NCI-H1092 treated with DMSO at 0.1 percent for 48 hours (cell line): ENCODE measurements around the gene FXYD5.

Experiments used
- DNase-seq: peaks from one replicate; lab custom pipeline; 2025; lab: John Stamatoyannopoulos, UW

The FXYD5 gene

GRCh38 chr19:35154525-35155406, at the start of gene FXYD5:
FXYD5 (plus strand) TSS chr19:35154735; CDS start chr19:35155551, 816 bp downstream.
- DNase-seq: no peak

DNA sequence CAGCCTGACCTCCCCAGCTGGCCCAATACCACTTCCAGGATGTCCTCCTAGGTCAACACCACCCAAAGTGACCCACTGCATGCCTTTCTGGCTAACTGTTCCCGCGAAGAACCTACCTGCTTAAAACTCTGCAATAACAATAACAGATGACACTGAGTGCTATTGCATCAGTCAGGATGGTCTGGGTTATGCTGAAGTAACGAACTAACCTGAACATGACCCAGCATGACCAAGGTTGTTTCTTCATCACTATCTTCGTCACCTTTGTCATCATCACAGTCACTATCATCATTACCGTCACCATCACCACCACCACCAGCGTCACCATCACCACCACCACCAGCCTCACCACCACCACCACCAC, 49.5 kb upstream of the FXYD5 start:
- DNase-seq: no peak

- DNase-seq: no peak
These were observed 48.9 kb upstream of the FXYD5 start for GRCh38 chr19:35105411-35106290.

GRCh38 chr19:35106291-35106583, 48.3 kb upstream of the FXYD5 start:
- DNase-seq: no peak

- DNase-seq: no peak
These were observed 47.5 kb upstream of the FXYD5 start for GRCh38 chr19:35106898-35107541.

DNA sequence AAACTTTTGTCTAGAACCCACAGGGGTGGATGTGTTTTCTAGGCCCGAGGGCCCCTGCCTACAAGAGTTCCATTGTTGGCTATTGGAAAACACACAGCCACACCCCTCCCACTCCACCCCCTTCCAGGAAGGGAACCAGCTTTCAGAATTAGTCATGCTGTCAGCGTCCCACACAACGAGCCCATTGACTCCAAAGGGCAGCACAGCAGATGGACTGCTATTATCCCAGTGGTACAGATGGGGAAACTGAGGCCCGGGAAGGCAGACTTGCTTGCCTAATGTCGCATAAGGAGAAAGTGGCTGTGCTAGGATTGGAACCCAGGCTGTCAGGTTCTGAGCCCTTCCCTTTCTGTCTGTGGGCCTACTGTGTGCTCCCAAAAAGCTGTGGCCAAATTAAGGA, 47.0 kb upstream of the FXYD5 start:
- DNase-seq: no peak

- no peak for DNase-seq
These were observed 45.8 kb upstream of the FXYD5 start for GRCh38 chr19:35108730-35109129.

GRCh38 chr19:35109395-35110112, 45.0 kb upstream of the FXYD5 start:
- DNase-seq: no peak

DNA sequence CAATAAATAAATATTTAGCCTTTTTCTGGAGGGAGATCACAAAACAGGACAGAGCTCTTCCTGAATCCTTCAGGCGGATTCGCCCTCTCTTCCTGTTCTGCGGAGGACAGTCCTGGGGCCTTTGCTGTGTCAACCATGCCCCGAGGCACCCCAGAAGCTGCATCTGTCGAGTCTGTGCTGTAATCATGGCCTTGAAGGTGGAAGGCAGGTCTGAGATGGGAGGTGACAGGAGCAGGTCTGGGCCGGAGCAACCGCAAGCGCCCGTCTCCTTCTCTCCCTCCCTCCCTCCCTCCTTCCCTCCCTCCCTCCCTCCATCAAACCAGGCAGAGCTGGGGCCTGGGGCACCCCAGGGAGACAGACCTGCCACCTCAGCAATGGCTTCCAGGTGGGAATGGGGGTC, 43.6 kb upstream of the FXYD5 start:
- DNase-seq: no peak

DNA sequence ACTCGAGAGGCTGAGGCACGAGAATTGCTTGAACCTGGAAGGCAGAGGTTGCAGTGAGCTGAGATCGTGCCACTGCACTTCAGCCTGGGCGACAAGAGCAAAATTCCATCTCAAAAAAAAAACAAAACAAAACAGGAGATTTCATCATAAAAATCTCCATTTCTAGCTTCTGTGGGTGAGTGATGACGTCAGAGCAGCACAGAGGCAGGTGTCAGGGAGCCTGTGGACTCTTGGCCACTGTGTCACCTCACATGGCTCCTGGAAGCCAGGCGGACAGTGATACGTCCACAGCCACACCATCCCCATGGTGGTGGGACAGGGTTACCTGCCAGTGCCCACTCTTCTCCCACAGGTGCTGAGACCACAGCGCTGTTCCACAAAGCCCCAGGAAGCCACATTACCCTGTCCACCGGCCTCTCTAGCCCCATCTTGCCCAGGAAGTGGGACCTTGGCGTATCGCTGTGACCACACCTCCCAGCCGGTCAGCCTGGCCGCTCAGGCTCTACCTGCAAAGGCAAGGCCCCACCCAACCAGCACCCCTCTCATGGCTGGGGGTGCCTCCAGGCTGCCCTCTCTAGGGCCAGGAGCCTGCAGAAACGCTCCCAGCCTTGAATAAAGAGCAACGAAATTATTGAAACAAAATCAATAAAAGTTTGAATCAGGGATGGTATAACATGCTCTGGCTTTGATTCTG, 41.4 kb upstream of the FXYD5 start:
- no peak for DNase-seq

DNA sequence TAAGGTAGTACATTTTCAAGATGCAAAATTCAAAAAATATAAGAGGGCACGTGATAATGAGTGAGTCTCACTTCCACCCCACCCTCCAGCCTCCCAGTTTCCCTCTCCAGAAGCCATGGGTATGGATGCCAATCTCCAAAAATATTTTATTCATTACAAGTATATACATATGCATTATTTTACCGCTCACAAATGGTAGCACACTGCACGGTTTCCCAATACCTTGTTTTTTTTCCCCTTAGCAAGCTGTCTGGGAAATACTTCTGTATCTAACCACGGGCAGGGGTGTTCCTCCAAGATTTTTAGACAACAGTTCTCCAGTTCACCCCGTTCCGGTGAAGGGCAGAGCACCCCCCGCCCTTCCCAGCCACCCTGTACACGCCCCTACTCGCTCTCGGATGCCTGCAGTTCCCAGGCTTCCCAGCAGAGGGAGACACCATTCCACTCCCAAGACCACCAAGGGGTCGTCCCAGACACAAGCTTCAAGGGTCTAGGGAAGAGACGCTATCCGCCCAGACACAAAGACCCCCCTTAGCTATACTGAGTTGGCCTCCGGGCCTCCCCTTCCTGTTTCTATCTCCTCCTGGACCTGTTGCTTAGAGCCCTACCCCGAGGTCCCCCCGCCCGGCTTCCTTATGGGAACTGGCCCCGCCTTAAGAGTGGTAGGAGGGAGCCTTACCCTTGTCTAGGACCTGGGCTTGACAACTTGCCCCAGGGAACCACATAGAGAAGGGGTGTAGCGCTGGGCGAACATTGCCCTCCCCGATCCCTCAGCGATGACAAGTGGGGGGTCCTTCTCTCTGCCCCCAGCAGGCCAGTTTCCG, 40.0 kb upstream of the FXYD5 start:
- DNase-seq: no peak

- no peak for DNase-seq
These were observed 39.2 kb upstream of the FXYD5 start, which contains the start of gene FXYD3 for GRCh38 chr19:35115177-35115951. FXYD3 (plus strand) TSS chr19:35115823; CDS start chr19:35119377, 3,554 bp downstream.

- no peak for DNase-seq
These were observed 38.3 kb upstream of the FXYD5 start for GRCh38 chr19:35116072-35116801.

DNA sequence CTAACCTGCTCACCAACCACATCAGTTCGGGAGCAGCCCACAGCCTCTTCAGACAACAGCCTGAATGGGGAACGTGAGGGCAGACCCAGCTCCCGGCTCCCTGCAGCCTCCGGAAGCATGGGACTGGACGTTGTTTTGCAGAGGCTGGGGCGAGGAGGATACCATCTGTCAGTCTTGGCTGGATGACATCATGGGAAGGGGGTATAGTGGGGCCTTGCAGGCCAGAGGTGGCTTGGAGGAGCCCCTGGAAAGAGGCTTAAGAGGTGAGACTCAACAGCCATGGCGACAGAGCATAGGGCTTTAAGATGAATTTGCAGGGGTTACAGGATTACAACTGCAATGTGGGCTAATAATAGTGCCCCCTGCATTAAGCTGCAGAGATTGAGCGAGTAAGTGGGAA, 37.4 kb upstream of the FXYD5 start:
- DNase-seq: no peak

- DNase-seq: no peak
These were observed 36.7 kb upstream of the FXYD5 start for GRCh38 chr19:35117799-35118198.

GRCh38 chr19:35118268-35119020, 36.1 kb upstream of the FXYD5 start:
- no peak for DNase-seq

DNA sequence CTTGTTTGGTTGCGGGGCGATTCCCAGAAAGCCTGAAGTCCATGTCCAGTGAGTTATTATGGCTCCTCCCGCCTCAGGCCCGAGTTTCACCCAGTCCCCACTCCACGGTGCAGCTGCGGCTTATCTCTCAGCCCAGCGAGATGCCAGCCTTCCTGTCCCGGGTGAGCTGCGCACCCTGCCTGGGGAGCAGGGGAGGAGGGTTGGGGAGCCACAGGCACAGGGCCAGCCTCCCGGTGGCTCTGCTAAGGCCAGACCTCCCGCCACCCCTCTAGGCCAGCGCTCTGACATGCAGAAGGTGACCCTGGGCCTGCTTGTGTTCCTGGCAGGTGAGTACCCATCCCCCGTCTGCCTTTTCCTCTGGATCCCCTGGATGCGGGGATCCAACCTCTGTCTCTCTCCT, 35.4 kb upstream of the FXYD5 start:
- DNase-seq: no peak

GRCh38 chr19:35119578-35120155, 34.9 kb upstream of the FXYD5 start:
- no peak for DNase-seq
